ENCODE results near the gene SFMBT1.

DNA sequence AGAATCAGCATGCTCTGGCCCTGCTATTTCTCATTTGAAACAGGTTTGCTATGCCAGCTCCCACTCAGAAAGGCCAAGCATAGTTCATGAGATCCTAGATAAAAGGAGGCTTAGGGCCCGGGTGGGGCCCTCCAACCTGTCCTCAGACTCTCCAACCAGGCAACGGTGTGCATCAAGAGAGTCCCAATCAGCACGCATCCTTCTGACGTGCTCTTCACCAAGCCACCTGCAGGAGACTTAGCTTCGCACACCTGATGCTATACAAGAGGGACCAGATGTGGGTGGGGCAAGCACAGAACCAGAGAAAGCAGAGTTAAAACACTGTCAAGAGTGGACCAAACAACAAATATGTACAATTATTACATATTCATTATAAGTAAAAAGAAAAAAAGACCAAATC lies 165.8 kb downstream of the SFMBT1 start:
- TF ChIP-seq, protein P1, sequence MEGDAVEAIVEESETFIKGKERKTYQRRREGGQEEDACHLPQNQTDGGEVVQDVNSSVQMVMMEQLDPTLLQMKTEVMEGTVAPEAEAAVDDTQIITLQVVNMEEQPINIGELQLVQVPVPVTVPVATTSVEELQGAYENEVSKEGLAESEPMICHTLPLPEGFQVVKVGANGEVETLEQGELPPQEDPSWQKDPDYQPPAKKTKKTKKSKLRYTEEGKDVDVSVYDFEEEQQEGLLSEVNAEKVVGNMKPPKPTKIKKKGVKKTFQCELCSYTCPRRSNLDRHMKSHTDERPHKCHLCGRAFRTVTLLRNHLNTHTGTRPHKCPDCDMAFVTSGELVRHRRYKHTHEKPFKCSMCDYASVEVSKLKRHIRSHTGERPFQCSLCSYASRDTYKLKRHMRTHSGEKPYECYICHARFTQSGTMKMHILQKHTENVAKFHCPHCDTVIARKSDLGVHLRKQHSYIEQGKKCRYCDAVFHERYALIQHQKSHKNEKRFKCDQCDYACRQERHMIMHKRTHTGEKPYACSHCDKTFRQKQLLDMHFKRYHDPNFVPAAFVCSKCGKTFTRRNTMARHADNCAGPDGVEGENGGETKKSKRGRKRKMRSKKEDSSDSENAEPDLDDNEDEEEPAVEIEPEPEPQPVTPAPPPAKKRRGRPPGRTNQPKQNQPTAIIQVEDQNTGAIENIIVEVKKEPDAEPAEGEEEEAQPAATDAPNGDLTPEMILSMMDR (conservative IDR thresholded peaks at IDR 0.05 in 1 of 2, IDR thresholded peaks at IDR 0.05 in 1 of 2; ENCODE audit: low read depth in 1 of 2, low read length in 2 of 2) = no peak
- no peak for TF ChIP-seq EZH2 (IDR thresholded peaks at IDR 0.05; ENCODE audit: low read length, missing control alignments)
